HG03442 (cell line): ENCODE data around the gene SNX21.
A peak's percentile ranks its signal among the peaks of the same experiment; 100 is the strongest.
"Not testable (repeated sequence)": the region's sequence is repeated elsewhere in the genome, so short reads cannot be mapped to it uniquely, and the experiment has no call there.

Source experiments
- ATAC-seq: cut with Tn5 transposase; IDR thresholded peaks from one replicate; pipeline ENCODE4 v1.9.1; 2021; ENCODE audit warnings: mild to moderate bottlenecking, moderate library complexity; ENCODE audit not compliant: unreplicated experiment

Gene SNX21

GRCh38 chr20:45833030-45833882 is at the start of gene SNX21:
Gene SNX21, plus strand, starts transcription at chr20:45833799. Its CDS starts 121 bp downstream, at chr20:45833920.
- ATAC-seq = no peak

- no peak for ATAC-seq
Observed at GRCh38 chr20:45788351-45788750, 45.2 kb upstream of the SNX21 start.

- no peak for ATAC-seq
Observed at GRCh38 chr20:45792317-45793118, 41.1 kb upstream of the SNX21 start.

GRCh38 chr20:45796337-45797065 is 37.1 kb upstream of the SNX21 start:
- ATAC-seq = no peak

GRCh38 chr20:45797510-45797909 is 36.1 kb upstream of the SNX21 start:
- not testable (repeated sequence) for ATAC-seq

- not testable (repeated sequence) for ATAC-seq
Observed at GRCh38 chr20:45797955-45798354, 35.6 kb upstream of the SNX21 start.

GRCh38 chr20:45798935-45799642 is 34.5 kb upstream of the SNX21 start:
- ATAC-seq = no peak

- no peak for ATAC-seq
Observed at GRCh38 chr20:45801851-45802250, 31.7 kb upstream of the SNX21 start.

GRCh38 chr20:45810191-45810970 is 23.2 kb upstream of the SNX21 start:
- ATAC-seq = no peak

- peak; percentile 98 for ATAC-seq
Observed at GRCh38 chr20:45812157-45813005, 21.2 kb upstream of the SNX21 start, which contains the start of gene UBE2C. Gene UBE2C, plus strand, starts transcription at chr20:45812644. Its CDS starts 52 bp downstream, at chr20:45812696.

GRCh38 chr20:45813006-45813340 is 20.6 kb upstream of the SNX21 start:
- ATAC-seq = no peak

- no peak for ATAC-seq
Observed at GRCh38 chr20:45813489-45813888, 20.1 kb upstream of the SNX21 start.

GRCh38 chr20:45814314-45814713 is 19.3 kb upstream of the SNX21 start:
- no peak for ATAC-seq

- no peak for ATAC-seq
Observed at GRCh38 chr20:45816951-45817350, 16.6 kb upstream of the SNX21 start.

GRCh38 chr20:45817376-45818194 is 16.0 kb upstream of the SNX21 start:
- ATAC-seq = no peak

GRCh38 chr20:45818239-45818638 is 15.4 kb upstream of the SNX21 start:
- no peak for ATAC-seq

- ATAC-seq = no peak
Observed at GRCh38 chr20:45819466-45819865, 14.1 kb upstream of the SNX21 start.

- ATAC-seq = no peak
Observed at GRCh38 chr20:45821947-45822346, 11.7 kb upstream of the SNX21 start.
